NCI-H1930 (cell line): ENCODE data around the gene AATF.

Experiments used
- DNase-seq, 2 experiments: peaks; one replicate each; lab custom pipeline; 2025; lab: John Stamatoyannopoulos, UW

AATF gene

GRCh38 chr17:36948717-36949460 lies at the start of gene AATF:
Gene AATF, plus strand, starts transcription at chr17:36948954. Its CDS starts 172 bp downstream, at chr17:36949126.
- DNase-seq = peak; percentile 94 to 98

GRCh38 chr17:36899250-36900159 lies 49.2 kb upstream of the AATF start:
- DNase-seq = no peak

GRCh38 chr17:36900160-36900512 lies 48.6 kb upstream of the AATF start:
- no peak for DNase-seq

GRCh38 chr17:36901506-36901905 lies 47.2 kb upstream of the AATF start:
- no peak for DNase-seq

GRCh38 chr17:36907407-36907806 lies 41.3 kb upstream of the AATF start:
- no peak for DNase-seq

GRCh38 chr17:36910513-36910912 lies 38.2 kb upstream of the AATF start:
- DNase-seq = no peak

GRCh38 chr17:36911001-36911400 lies 37.8 kb upstream of the AATF start:
- no peak for DNase-seq

GRCh38 chr17:36913132-36913531 lies 35.6 kb upstream of the AATF start:
- no peak for DNase-seq

- no peak for DNase-seq
Measured at GRCh38 chr17:36918211-36918691, 30.5 kb upstream of the AATF start.

GRCh38 chr17:36919407-36919968 lies 29.3 kb upstream of the AATF start:
- DNase-seq = no peak

- no peak for DNase-seq
Measured at GRCh38 chr17:36920032-36921005, 28.4 kb upstream of the AATF start.

GRCh38 chr17:36921095-36921851 lies 27.5 kb upstream of the AATF start:
- DNase-seq = no peak

GRCh38 chr17:36922175-36922574 lies 26.6 kb upstream of the AATF start:
- no peak for DNase-seq

- no peak for DNase-seq
Measured at GRCh38 chr17:36923814-36924221, 24.9 kb upstream of the AATF start.

- no peak for DNase-seq
Measured at GRCh38 chr17:36926226-36926625, 22.5 kb upstream of the AATF start.

GRCh38 chr17:36926701-36927100 lies 22.1 kb upstream of the AATF start:
- DNase-seq = no peak

GRCh38 chr17:36928471-36929345 lies 20.0 kb upstream of the AATF start:
- no peak for DNase-seq

- no peak for DNase-seq
Measured at GRCh38 chr17:36929851-36930582, 18.7 kb upstream of the AATF start.

GRCh38 chr17:36930583-36930900 lies 18.2 kb upstream of the AATF start:
- DNase-seq = no peak
